K562 (cell line): ENCODE measurements around the gene CARD11. TPM values are rescaled to one million over a fixed set of nuclear protein-coding genes. Genes with fewer than 3 reads are reported as not detected.

ENCODE experiments used
- AFF1 ChIP-seq, 2 experiments: fragments of 450-650 bp; IDR thresholded peaks; 2 replicates each; pipeline ENCODE4 v1.6.1; 2018; ENCODE audit warnings: mild to moderate bottlenecking in 2 of 2, low read depth in 1 of 2; ENCODE audit not compliant: partially characterized antibody in 2 of 2
- BCOR ChIP-seq: fragments of 450-650 bp; IDR thresholded peaks from 2 replicates; pipeline ENCODE4 v1.6.1; 2016
- C11orf30 ChIP-seq: fragments of 450-650 bp; IDR thresholded peaks from 2 replicates; pipeline ENCODE4 v1.6.1; 2016; ENCODE audit warnings: low read depth, mild to moderate bottlenecking
- CBX2 ChIP-seq: fragments of 200-600 bp; sonication (generic); IDR thresholded peaks from one replicate; pipeline ENCODE4 v1.6.1; 2012; ENCODE audit warnings: mild to moderate bottlenecking, low read length, inconsistent platforms; ENCODE audit not compliant: insufficient read depth, poor library complexity, severe bottlenecking
- ERF ChIP-seq: fragments of 450-650 bp; formaldehyde crosslinking; IDR thresholded peaks from 2 replicates; pipeline ENCODE4 v1.4.0; 2020; ENCODE audit warnings: mild to moderate bottlenecking, mixed read lengths
- ESRRB ChIP-seq: fragments of 250-450 bp; sonication (Bioruptor Pico); IDR thresholded peaks from 2 replicates; pipeline ENCODE4 v1.5.0; 2020; ENCODE audit warnings: mild to moderate bottlenecking, moderate library complexity, borderline replicate concordance
- GMEB1 ChIP-seq: fragments of 250-450 bp; sonication (Bioruptor Pico); IDR thresholded peaks from 2 replicates; pipeline ENCODE4 v1.4.0; 2020; ENCODE audit warnings: mild to moderate bottlenecking
- HMG20B ChIP-seq: fragments of 250-450 bp; sonication (Bioruptor Pico); IDR thresholded peaks from 2 replicates; pipeline ENCODE4 v1.5.0; 2021; ENCODE audit warnings: mild to moderate bottlenecking
- MLX ChIP-seq, 2 experiments: fragments of 450-650 bp in 1 of 2; sonication (generic) in 1 of 2; formaldehyde crosslinking; conservative IDR thresholded peaks; 2 replicates each; pipeline versions ENCODE4 v1.4.0 to v1.8.1; 2020 to 2022; ENCODE audit warnings: mild to moderate bottlenecking in 1 of 2, missing genetic modification reagents in 1 of 2
- NFIX ChIP-seq: fragments of 250-450 bp; sonication (Bioruptor Pico); IDR thresholded peaks from 2 replicates; pipeline ENCODE4 v1.4.0; 2020; ENCODE audit warnings: low read depth, mild to moderate bottlenecking, moderate library complexity
- SMC3 ChIP-seq: conservative IDR thresholded peaks from 2 replicates; pipeline ENCODE4 v1.6.1; 2011; ENCODE audit warnings: low read depth, low read length, improper control_type of control experiment; ENCODE audit not compliant: insufficient read depth
- ZFP36 ChIP-seq: fragments of 150-350 bp; IDR thresholded peaks from 2 replicates; pipeline ENCODE4 v1.6.1; 2018; ENCODE audit warnings: low read length, low read depth; ENCODE audit not compliant: partially characterized antibody
- ZFX ChIP-seq: sonication (generic); formaldehyde crosslinking; IDR thresholded peaks from 2 replicates; pipeline ENCODE4 v1.8.0; 2022; ENCODE audit warnings: mild to moderate bottlenecking, missing genetic modification reagents, moderate library complexity
- ZNF444 ChIP-seq: fragments of 250-450 bp; sonication (Bioruptor Pico); IDR thresholded peaks from 2 replicates; pipeline ENCODE4 v1.4.0; 2020; ENCODE audit warnings: mild to moderate bottlenecking, moderate library complexity
- ZNF717 ChIP-seq: fragments of 250-450 bp; sonication (Bioruptor Pico); IDR thresholded peaks from 2 replicates; pipeline ENCODE4 v1.5.0; 2021
- polyA plus RNA-seq, 8 experiments: library from polyadenylated mRNA; depleted of rRNA in 4 of 8; stranded (reverse) in 5 of 8; unstranded in 3 of 8; fragments of >200 nt; fragmentation: Nextera tagmentation in 2 of 8; fragmentation: Illumina TruSeq in 1 of 8; extraction: Ambion mirVana in 2 of 8; extraction: Trizol in 1 of 8; gene quantifications; 2 replicates each; pipeline versions ENCODE4 v1.2.1 to v1.2.3, GENCODE V29; 2011 to 2014; ENCODE audit warnings: inconsistent platforms in 1 of 8, missing spikeins in 1 of 8
- total RNA-seq, 7 experiments: library from RNA; depleted of rRNA in 6 of 7; stranded (reverse); fragments of >200 nt in 6 of 7; fragmentation: Illumina TruSeq in 2 of 7; extraction: Trizol in 2 of 7; gene quantifications; 2 replicates each; pipeline versions ENCODE4 v1.2.1 to v1.2.3, GENCODE V29; 2011 to 2021; ENCODE audit warnings: low replicate concordance in 1 of 7
- TF ChIP-seq, protein P1 (sequence below): fragments of 450-650 bp; IDR thresholded peaks from 2 replicates; pipeline ENCODE4 v1.6.1; 2016
- TF ChIP-seq, protein P2 (sequence below): fragments of 150-350 bp; IDR thresholded peaks from 2 replicates; pipeline ENCODE4 v1.6.1; 2014; ENCODE audit warnings: low read depth, mild to moderate bottlenecking, low read length, borderline replicate concordance

Gene CARD11
- total and polyA plus RNA-seq, 9 of the 15 experiments (the other 6 are each of a cell fraction or from before 2014, with no cell fraction given): 0.07 to 12.8 (median 5.7) TPM

DNA sequence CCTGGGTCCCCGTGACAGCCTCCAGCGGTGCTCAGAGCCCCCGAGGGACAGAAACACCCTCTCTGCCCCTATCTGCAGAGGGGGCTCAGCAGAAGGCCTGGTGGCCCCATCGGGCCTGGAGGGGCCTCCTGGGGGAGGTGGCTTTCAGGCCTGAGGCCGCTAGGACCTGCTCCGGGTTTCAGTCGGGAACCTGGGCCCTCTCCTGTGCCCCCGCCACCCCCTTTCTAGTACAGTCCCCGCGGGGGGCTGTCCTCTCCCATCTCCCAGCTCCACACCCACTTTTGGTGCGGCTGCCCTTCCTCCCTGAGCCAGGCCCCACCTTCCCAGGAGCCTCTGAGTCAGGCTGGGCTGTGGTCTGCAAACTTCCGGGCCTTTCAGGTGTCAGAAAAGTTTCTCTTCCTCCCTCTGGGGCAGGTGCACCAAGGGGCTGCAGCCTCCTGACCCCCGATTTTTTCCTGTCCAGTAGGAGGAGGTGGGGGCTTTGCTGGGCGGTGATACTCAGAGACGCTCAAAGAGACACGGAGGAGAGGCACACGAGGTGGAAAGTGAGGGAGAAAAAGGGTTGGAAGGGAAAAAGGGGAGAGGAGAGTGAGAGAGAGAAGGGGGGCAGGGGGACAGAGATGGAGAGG is 692 bp downstream of the CARD11 start (continued):
- no peak for TF ChIP-seq CBX2
- no peak for TF ChIP-seq ZNF717 (CRISPR knock-in tag)
- no peak for TF ChIP-seq NFIX (CRISPR knock-in tag)
- no peak for TF ChIP-seq ESRRB (CRISPR knock-in tag)
- TF ChIP-seq ZFX (CRISPR knock-in tag): no peak; the same call in none of the 2 replicates
- TF ChIP-seq, protein P1, sequence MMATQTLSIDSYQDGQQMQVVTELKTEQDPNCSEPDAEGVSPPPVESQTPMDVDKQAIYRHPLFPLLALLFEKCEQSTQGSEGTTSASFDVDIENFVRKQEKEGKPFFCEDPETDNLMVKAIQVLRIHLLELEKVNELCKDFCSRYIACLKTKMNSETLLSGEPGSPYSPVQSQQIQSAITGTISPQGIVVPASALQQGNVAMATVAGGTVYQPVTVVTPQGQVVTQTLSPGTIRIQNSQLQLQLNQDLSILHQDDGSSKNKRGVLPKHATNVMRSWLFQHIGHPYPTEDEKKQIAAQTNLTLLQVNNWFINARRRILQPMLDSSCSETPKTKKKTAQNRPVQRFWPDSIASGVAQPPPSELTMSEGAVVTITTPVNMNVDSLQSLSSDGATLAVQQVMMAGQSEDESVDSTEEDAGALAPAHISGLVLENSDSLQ: no peak
- TF ChIP-seq, protein P2, sequence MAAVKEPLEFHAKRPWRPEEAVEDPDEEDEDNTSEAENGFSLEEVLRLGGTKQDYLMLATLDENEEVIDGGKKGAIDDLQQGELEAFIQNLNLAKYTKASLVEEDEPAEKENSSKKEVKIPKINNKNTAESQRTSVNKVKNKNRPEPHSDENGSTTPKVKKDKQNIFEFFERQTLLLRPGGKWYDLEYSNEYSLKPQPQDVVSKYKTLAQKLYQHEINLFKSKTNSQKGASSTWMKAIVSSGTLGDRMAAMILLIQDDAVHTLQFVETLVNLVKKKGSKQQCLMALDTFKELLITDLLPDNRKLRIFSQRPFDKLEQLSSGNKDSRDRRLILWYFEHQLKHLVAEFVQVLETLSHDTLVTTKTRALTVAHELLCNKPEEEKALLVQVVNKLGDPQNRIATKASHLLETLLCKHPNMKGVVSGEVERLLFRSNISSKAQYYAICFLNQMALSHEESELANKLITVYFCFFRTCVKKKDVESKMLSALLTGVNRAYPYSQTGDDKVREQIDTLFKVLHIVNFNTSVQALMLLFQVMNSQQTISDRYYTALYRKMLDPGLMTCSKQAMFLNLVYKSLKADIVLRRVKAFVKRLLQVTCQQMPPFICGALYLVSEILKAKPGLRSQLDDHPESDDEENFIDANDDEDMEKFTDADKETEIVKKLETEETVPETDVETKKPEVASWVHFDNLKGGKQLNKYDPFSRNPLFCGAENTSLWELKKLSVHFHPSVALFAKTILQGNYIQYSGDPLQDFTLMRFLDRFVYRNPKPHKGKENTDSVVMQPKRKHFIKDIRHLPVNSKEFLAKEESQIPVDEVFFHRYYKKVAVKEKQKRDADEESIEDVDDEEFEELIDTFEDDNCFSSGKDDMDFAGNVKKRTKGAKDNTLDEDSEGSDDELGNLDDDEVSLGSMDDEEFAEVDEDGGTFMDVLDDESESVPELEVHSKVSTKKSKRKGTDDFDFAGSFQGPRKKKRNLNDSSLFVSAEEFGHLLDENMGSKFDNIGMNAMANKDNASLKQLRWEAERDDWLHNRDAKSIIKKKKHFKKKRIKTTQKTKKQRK: no peak
- TF ChIP-seq ZNF444 (CRISPR knock-in tag): no peak
- TF ChIP-seq ERF (CRISPR knock-in tag): no peak
- no peak for TF ChIP-seq MLX (CRISPR knock-in tag; conservative IDR thresholded peaks at IDR 0.05)
- no peak for TF ChIP-seq BCOR
- no peak for TF ChIP-seq HMG20B (CRISPR knock-in tag)
- TF ChIP-seq GMEB1 (CRISPR knock-in tag): no peak
- TF ChIP-seq C11orf30: no peak
- no peak for TF ChIP-seq AFF1 (IDR thresholded peaks at IDR 0.05; ENCODE audit: low read depth in 1 of 2, partially characterized antibody in 2 of 2)
- peak; percentile 36 for TF ChIP-seq ZFP36
- TF ChIP-seq SMC3: no peak
